Testis (tissue), 3 donors: ENCODE data around the gene FGR. TPM values are rescaled to one million over a fixed set of nuclear protein-coding genes. Genes with fewer than 3 reads are reported as not detected.

ENCODE experiments used
- DNase-seq: peaks from one replicate; pipeline ENCODE4 v3.0.0-alpha.2; 2019
- H3K27ac ChIP-seq, 2 donors: fragments of 200-600 bp; sonication (generic); one replicate each; pipeline ENCODE4 v1.5.1; 2019
- H3K27me3 ChIP-seq: fragments of 200-600 bp; sonication (generic); one replicate; pipeline ENCODE4 v1.5.1; 2019
- H3K36me3 ChIP-seq: fragments of 200-600 bp; sonication (generic); one replicate; pipeline ENCODE4 v1.5.1; 2017; ENCODE audit warnings: low read depth; ENCODE audit errors: missing control alignments
- H3K4me1 ChIP-seq: fragments of 200-600 bp; sonication (generic); one replicate; pipeline ENCODE4 v1.5.1; 2019
- H3K4me3 ChIP-seq, 2 donors: fragments of 200-600 bp; sonication (generic); one replicate each; pipeline ENCODE4 v1.5.1; 2017 to 2019
- H3K9me3 ChIP-seq: fragments of 200-600 bp; sonication (generic); one replicate; pipeline ENCODE4 v1.5.1; 2017
- CTCF ChIP-seq, 3 experiments: fragments of 450-650 bp in 2 of 3; fragments of 200-600 bp in 1 of 3; sonication (generic) in 1 of 3; IDR thresholded peaks; one replicate each; pipeline ENCODE4 v1.5.1; 2016 to 2019; ENCODE audit warnings: antibody characterized with exemption in 3 of 3, mild to moderate bottlenecking in 2 of 3, moderate library complexity in 1 of 3
- POLR2A ChIP-seq: fragments of 450-650 bp; IDR thresholded peaks from one replicate; pipeline ENCODE4 v1.6.1; 2017; ENCODE audit warnings: antibody characterized with exemption, mild to moderate bottlenecking, moderate library complexity
- WGBS, 2 donors: methylation state at CpG; one replicate each; pipeline ENCODE4 v1.1.5; 2018; 5-methylcytosine and 5-hydroxymethylcytosine counted together
- intact Hi-C: fragments of 100-400 bp; cut with DNase I; formaldehyde crosslinking; loops from one replicate; pipeline ENCODE4 v1.15.1; 2023; ENCODE audit warnings: low total_unique reads
- polyA plus RNA-seq: library from polyadenylated mRNA; stranded (reverse); fragments of 350-450 nt; fragmentation: Illumina TruSeq; extraction: RNeasy Lipid Tissue Mini Kit (QIAGEN cat#74804); gene quantifications from one replicate; pipeline ENCODE4 v1.2.3, GENCODE V29; 2014; ENCODE audit warnings: low read depth, low replicate concordance; ENCODE audit not compliant: insufficient read depth
- total RNA-seq, 2 donors: library from RNA; depleted of rRNA; stranded (reverse); fragments of >200 nt; gene quantifications; one replicate each; pipeline ENCODE4 v1.2.3, GENCODE V29; 2016

FGR gene
- total and polyA plus RNA-seq, 3 donors from 2014 or later: 5.2 to 10.2 (median 10.0) TPM

GRCh38 chr1:27638047-27638734 lies 3.2 kb upstream of the FGR start:
- peak overlapping the region; percentile 61 to 64 for H3K27ac ChIP-seq
- DNase-seq: peak; percentile 81
- intact Hi-C loops: no loop called here
- H3K9me3 ChIP-seq: no peaks in the 10 kb centered on the region
- H3K27me3 ChIP-seq: no peaks in the 10 kb centered on the region
- no peaks in the 10 kb centered on the region for H3K36me3 ChIP-seq
- H3K4me1 ChIP-seq: peaks cover 5% of the 10 kb centered on the region
- TF ChIP-seq POLR2A: no peak
- TF ChIP-seq CTCF (IDR thresholded peaks at IDR 0.05): no peak
- 48 to 49% methylated on average over 5 of the region's 5 CpGs for WGBS, 2 donors
- no peak overlapping the region for H3K4me3 ChIP-seq

- Histone ChIP-seq H3K4me3 (peak overlapping the region in 1 of 2 donors; percentile 67), H3K36me3 (no peaks in the 10 kb centered on the region), H3K27ac (peak overlapping the region in 1 of 2 donors; percentile 37), H3K9me3 (no peaks in the 10 kb centered on the region), H3K4me1 (peaks cover 5% of the 10 kb centered on the region), H3K27me3 (no peaks in the 10 kb centered on the region)
- 55 to 67% methylated on average over 11 of the region's 11 CpGs for WGBS, 2 donors
- TF ChIP-seq CTCF (IDR thresholded peaks at IDR 0.05): no peak
- TF ChIP-seq POLR2A: no peak
- DNase-seq: no peak
- intact Hi-C loops: no loop called here
Observed at GRCh38 chr1:27635396-27636142, 584 bp upstream of the FGR start.

DNA sequence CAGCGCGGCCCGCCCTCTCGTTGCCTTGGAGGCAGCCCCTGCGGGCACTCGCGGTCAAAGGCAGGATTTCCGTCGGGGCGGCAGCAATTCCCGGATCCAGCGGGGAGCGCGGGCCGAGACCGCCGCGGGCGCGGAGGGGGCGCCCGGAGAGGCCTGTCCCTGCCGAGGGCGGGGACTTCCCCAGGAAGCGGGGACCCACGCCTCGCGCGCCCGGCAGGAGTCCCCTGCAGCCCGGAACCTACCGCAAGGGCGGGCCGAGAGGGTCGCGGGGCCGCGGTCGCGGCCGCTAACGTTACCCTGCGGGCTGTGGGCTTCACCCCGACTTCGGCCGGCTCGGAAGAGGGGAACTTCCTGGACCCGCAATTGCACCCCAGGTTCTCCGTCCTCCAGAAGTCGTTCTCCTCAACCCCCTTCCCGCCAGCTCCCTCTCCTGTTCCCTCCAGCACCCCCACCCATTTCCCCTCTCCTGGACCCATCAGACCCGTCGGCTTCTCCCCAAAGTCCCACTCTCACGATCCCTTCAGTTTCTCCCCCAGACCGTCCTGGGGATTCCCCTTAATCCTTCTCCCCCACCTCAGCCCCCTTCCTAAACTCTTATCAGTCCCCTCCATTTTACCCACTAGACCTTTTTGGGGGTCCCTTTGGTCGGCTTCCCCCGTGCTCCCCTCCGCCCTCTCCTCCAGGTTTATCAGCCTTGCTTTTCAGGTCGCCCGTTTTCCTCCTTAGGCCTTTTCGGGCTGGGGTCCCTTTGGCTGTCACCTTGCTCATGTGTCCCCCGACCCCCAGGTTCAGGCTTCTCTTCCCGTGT lies 604 bp downstream of the FGR start:
- TF ChIP-seq POLR2A (no peak), CTCF (IDR thresholded peaks at IDR 0.05) (peak in 1 of 3 experiments; percentile 6)
- Histone ChIP-seq H3K4me3 (peak overlapping the region; percentile 45 to 67), H3K27me3 (no peaks in the 10 kb centered on the region), H3K27ac (peak overlapping the region; percentile 34 to 37), H3K4me1 (peaks cover 5% of the 10 kb centered on the region), H3K36me3 (no peaks in the 10 kb centered on the region), H3K9me3 (no peaks in the 10 kb centered on the region)
- WGBS, 2 donors: 7 to 13% methylated on average over 17 to 57 of the region's 63 CpGs
- DNase-seq: no peak
- intact Hi-C loops: no loop called here

GRCh38 chr1:27633640-27634176 lies 1.3 kb downstream of the FGR start:
- no peak for DNase-seq
- 19 to 25% methylated on average over 10 to 17 of the region's 17 CpGs for WGBS, 2 donors
- H3K36me3 ChIP-seq: no peaks in the 10 kb centered on the region
- peaks cover 5% of the 10 kb centered on the region for H3K4me1 ChIP-seq
- no peaks in the 10 kb centered on the region for H3K27me3 ChIP-seq
- peak overlapping the region; percentile 45 to 67 for H3K4me3 ChIP-seq
- no peak for TF ChIP-seq CTCF (IDR thresholded peaks at IDR 0.05)
- no peak for TF ChIP-seq POLR2A
- H3K27ac ChIP-seq: peak overlapping the region; percentile 34 to 37
- no peaks in the 10 kb centered on the region for H3K9me3 ChIP-seq
- intact Hi-C loops: no loop called here
